RWPE2 (cell line): ENCODE data around the gene TBC1D1.
A peak's percentile ranks its signal among the peaks of the same experiment; 100 is the strongest.

ENCODE experiments used
- ATAC-seq: fragments of 200-7000 bp; cut with Tn5 transposase; 3 replicates; pipeline ENCODE4 v1.9.1; 2021; ENCODE audit warnings: low read depth
- DNase-seq: peaks from one replicate; pipeline ENCODE4 v3.0.0-alpha.2; 2020; ENCODE audit warnings: low spot score
- H3K27ac ChIP-seq: fragments of 450-650 bp; 2 replicates; pipeline ENCODE4 v1.5.1; 2017; ENCODE audit warnings: mild to moderate bottlenecking; ENCODE audit not compliant: poor library complexity, severe bottlenecking
- H3K27me3 ChIP-seq: fragments of 250-450 bp; sonication (Bioruptor Pico); 2 replicates; pipeline ENCODE4 v1.5.1; 2021; ENCODE audit warnings: mild to moderate bottlenecking, moderate library complexity; ENCODE audit not compliant: insufficient read depth, poor library complexity, severe bottlenecking
- H3K36me3 ChIP-seq: fragments of 250-450 bp; sonication (Bioruptor Pico); 2 replicates; pipeline ENCODE4 v1.5.1; 2020; ENCODE audit warnings: low read depth, mild to moderate bottlenecking, moderate library complexity
- H3K4me1 ChIP-seq: fragments of 250-450 bp; sonication (Bioruptor Pico); 2 replicates; pipeline ENCODE4 v1.5.1; 2021; ENCODE audit warnings: mild to moderate bottlenecking, moderate library complexity; ENCODE audit not compliant: insufficient read depth, poor library complexity, severe bottlenecking
- H3K4me3 ChIP-seq: fragments of 250-450 bp; sonication (Bioruptor Pico); 2 replicates; pipeline ENCODE4 v1.5.1; 2021; ENCODE audit warnings: mild to moderate bottlenecking, moderate library complexity; ENCODE audit not compliant: severe bottlenecking
- H3K9me3 ChIP-seq: fragments of 250-450 bp; sonication (Bioruptor Pico); 2 replicates; pipeline ENCODE4 v1.5.1; 2021; ENCODE audit warnings: mild to moderate bottlenecking, moderate library complexity; ENCODE audit not compliant: severe bottlenecking
- TF ChIP-seq, protein P1 (sequence below): fragments of 450-650 bp; IDR thresholded peaks from one replicate; pipeline ENCODE4 v1.5.1; 2017; ENCODE audit warnings: mild to moderate bottlenecking, moderate library complexity; ENCODE audit not compliant: poor library complexity, severe bottlenecking

Gene TBC1D1

DNA sequence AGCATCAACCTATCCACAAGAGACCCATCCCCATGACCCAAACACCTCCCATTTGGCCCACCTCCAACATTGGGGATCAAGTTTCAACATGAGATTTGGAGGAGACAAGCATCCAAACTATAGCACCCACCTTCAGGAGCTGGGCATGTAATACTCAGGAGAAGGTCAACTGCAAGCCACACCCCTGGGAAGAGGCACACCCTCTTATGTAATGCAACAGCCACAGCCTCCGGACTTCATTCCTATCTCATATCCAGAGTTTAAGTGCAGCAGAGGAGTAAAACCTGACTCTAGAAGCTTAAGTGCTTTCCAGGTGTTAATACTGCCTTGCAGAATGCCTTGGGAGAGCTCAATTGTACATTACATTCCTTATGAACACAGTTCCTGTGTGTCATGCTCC, 266.7 kb downstream of the TBC1D1 start:
- H3K36me3 ChIP-seq: no peaks in the 10 kb centered on the region
- H3K4me1 ChIP-seq: peaks cover 62% of the 10 kb centered on the region
- TF ChIP-seq, protein P1, sequence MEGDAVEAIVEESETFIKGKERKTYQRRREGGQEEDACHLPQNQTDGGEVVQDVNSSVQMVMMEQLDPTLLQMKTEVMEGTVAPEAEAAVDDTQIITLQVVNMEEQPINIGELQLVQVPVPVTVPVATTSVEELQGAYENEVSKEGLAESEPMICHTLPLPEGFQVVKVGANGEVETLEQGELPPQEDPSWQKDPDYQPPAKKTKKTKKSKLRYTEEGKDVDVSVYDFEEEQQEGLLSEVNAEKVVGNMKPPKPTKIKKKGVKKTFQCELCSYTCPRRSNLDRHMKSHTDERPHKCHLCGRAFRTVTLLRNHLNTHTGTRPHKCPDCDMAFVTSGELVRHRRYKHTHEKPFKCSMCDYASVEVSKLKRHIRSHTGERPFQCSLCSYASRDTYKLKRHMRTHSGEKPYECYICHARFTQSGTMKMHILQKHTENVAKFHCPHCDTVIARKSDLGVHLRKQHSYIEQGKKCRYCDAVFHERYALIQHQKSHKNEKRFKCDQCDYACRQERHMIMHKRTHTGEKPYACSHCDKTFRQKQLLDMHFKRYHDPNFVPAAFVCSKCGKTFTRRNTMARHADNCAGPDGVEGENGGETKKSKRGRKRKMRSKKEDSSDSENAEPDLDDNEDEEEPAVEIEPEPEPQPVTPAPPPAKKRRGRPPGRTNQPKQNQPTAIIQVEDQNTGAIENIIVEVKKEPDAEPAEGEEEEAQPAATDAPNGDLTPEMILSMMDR: no peak
- ATAC-seq: 0 out of 3 replicates have a peak, but pooled peaks have one; percentile 11
- peak overlapping the region; percentile 97 for H3K27ac ChIP-seq
- no peaks in the 10 kb centered on the region for H3K27me3 ChIP-seq
- no peak for DNase-seq
- H3K4me3 ChIP-seq: no peak overlapping the region
- H3K9me3 ChIP-seq: no peaks in the 10 kb centered on the region

DNA sequence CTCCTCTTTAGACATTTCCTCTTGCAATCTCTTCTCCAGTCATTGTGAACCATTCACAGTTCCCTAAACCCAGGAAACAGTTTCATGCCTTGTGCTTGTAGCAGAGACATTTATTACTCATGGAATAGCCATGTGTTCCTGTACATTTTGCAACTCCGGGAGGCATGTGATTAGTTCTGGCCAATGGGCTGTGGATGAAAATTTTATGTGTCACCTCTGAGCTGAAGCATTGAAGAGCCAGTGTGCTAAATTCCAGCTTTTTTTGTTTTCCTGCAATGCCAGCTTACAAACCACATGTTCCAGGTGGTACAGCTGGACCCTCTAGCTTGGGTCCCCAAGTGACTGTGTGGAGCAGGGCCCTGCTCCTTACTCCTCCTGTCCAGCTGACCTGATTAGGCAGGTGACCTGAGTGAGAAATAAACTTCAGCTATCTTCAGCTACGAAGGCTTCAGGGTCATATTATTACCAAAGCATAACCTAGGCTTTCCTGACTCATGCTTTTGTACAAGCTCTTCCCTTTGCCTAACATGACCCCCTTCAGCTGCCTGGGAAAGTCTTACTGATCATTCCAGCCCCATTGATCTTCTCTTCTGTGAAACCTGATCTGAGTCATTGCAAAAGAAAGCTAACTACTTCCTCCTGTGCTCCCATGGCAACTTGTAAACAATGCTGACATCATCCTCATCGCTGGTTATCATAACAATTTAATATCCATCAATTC, 269.8 kb downstream of the TBC1D1 start:
- Histone ChIP-seq H3K27ac (peak overlapping the region; percentile 97), H3K9me3 (no peaks in the 10 kb centered on the region), H3K36me3 (no peaks in the 10 kb centered on the region), H3K4me1 (peaks cover 61% of the 10 kb centered on the region), H3K4me3 (no peak overlapping the region), H3K27me3 (no peaks in the 10 kb centered on the region)
- peak; percentile 71 for DNase-seq
- TF ChIP-seq, protein P1: no peak
- ATAC-seq: peak; percentile 71

DNA sequence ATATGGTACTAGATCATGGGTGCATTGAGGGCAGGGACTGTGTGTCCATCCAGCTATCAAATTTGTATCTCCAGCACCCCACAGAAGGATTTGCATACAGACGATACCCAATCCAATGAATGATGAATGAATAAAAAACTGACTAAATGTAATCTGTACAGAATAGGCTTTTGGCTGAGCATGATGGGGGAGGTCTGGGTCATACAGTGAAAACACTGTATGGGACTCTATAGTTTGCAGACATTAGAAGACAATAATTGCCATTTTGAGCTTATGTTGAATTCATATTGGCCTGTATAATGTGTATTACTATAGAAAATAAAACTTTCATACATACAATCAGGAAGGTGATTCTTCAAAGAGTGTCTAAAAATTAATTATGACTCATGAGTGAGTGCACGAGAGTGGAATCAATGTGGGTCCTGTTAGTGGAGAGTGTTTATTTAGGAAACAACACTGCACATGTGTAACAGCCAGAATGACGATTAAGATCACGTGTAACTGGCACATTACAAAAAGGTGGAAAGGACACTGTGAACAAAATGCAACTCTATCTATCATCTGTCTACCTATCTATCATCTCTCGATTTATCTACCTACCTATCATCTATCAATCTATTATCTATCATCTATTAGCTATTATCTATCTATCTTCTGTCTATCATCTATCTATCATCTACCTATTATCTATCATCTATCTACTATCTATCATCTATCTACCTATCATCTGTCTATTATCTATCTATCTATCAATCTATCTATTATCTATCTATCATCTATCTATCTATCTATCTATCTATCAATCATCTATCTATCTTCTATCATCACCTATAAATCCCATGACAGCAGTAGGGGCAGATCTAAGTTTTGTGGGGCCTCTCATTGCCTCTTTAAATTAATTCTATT, 270.6 kb downstream of the TBC1D1 start:
- H3K9me3 ChIP-seq: no peaks in the 10 kb centered on the region
- no peak for DNase-seq
- peaks cover 53% of the 10 kb centered on the region for H3K4me1 ChIP-seq
- H3K4me3 ChIP-seq: no peak overlapping the region
- H3K27me3 ChIP-seq: no peaks in the 10 kb centered on the region
- TF ChIP-seq, protein P1: no peak
- ATAC-seq: no peak; the same call in 1 of the 3 replicates
- no peaks in the 10 kb centered on the region for H3K36me3 ChIP-seq
- H3K27ac ChIP-seq: peak overlapping the region; percentile 97

DNA sequence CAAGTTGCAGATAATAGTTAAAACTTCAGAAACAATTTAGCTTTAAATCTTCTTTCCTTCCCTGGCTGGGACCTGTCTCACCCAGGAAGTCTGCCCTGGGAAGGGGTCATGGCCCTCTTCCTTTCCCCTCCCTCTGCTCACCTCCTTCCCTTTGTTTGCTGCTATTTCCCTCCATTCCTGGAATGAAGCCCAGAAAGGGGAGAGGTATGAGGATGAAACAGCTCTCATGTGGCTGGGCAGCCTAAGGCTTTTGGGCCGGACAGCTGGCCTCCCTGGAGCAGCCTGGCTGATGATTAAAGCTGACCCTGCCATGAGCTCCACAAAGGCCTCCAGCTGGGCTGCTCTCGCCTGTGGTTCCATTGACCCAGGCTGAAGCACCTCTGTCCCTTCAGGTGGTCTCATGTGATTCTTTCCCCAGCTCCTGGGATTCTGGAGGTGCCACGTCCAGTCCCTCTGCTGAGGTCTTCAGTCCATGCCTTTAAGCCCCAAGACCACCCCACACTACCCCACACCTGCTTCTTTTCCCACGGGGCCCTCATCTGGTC, 271.4 kb downstream of the TBC1D1 start:
- no peaks in the 10 kb centered on the region for H3K9me3 ChIP-seq
- TF ChIP-seq, protein P1: no peak
- H3K4me3 ChIP-seq: no peak overlapping the region
- no peaks in the 10 kb centered on the region for H3K36me3 ChIP-seq
- peak overlapping the region; percentile 97 for H3K27ac ChIP-seq
- ATAC-seq: peak; percentile 60
- DNase-seq: peak; percentile 72
- H3K4me1 ChIP-seq: peaks cover 50% of the 10 kb centered on the region
- no peaks in the 10 kb centered on the region for H3K27me3 ChIP-seq
